Activated naive CD4-positive, alpha-beta T cell (primary cell): Measurements from ENCODE around the gene FBXO8.

Experiments used
- DNase-seq, 4 experiments: peaks; one replicate each; lab custom pipeline; 2025; lab: John Stamatoyannopoulos, UW

The FBXO8 gene

GRCh38 chr4:174207367-174207766 lies 76.1 kb downstream of the FBXO8 start:
- no peak for DNase-seq

- DNase-seq: no peak
Observed at GRCh38 chr4:174204164-174204831, 79.2 kb downstream of the FBXO8 start.

- no peak for DNase-seq
Observed at GRCh38 chr4:174201871-174202270, 81.6 kb downstream of the FBXO8 start.

- no peak for DNase-seq
Observed at GRCh38 chr4:174199735-174200134, 83.7 kb downstream of the FBXO8 start.

- no peak for DNase-seq
Observed at GRCh38 chr4:174198828-174199227, 84.6 kb downstream of the FBXO8 start.

- no peak for DNase-seq
Observed at GRCh38 chr4:174198396-174198795, 85.1 kb downstream of the FBXO8 start.

- no peak for DNase-seq
Observed at GRCh38 chr4:174193438-174194374, 89.8 kb downstream of the FBXO8 start.

GRCh38 chr4:174192943-174193342 lies 90.5 kb downstream of the FBXO8 start:
- DNase-seq: no peak

- no peak for DNase-seq
Observed at GRCh38 chr4:174190832-174191500, 92.5 kb downstream of the FBXO8 start.

- DNase-seq: no peak
Observed at GRCh38 chr4:174189392-174190015, 94.0 kb downstream of the FBXO8 start.
